Endothelial cell of umbilical vein (primary cell): Measurements from ENCODE around the gene GPS1. TPM values are rescaled to one million over a fixed set of nuclear protein-coding genes. Genes with fewer than 3 reads are reported as not detected.

Source experiments
- BruUV-seq: library from RNA; stranded (reverse); fragments of 400-500 nt; replicated peaks from 2 replicates; lab custom pipeline; 2021; lab: Mats Ljungman, UMichigan
- CTCF ChIA-PET: fragments of 300-600, 350-600 bp; sonication (Branson Sonifier 250); formaldehyde crosslinking; loops from one replicate; lab custom pipeline; 2021; ENCODE audit warnings: antibody characterized with exemption, inconsistent platforms; lab: Charles Lee
- POLR2A ChIA-PET: fragments of 300-600, 350-600 bp; sonication (Branson Sonifier 250); formaldehyde crosslinking; loops from one replicate; lab custom pipeline; 2021; ENCODE audit warnings: antibody characterized with exemption, inconsistent platforms; lab: Charles Lee
- DNase-seq: peaks from one replicate; pipeline ENCODE4 v3.0.0-alpha.2; 2011; ENCODE audit warnings: low read depth, low spot score
- FAIRE-seq: peaks from 2 replicates; lab custom pipeline; 2011; peaks lifted over from hg19 to GRCh38; lab: Jason Lieb, UNC
- H2AFZ ChIP-seq: 2 replicates; pipeline ENCODE4 v1.6.0; 2012; ENCODE audit warnings: low read depth, low read length, control low read depth, inconsistent platforms
- H3K27ac ChIP-seq: 2 replicates; pipeline ENCODE4 v1.5.1; 2011; ENCODE audit warnings: low read depth, mild to moderate bottlenecking, control low read depth, low read length, moderate library complexity; ENCODE audit not compliant: insufficient read depth
- H3K27me3 ChIP-seq, 2 experiments: 2 replicates each; pipeline versions ENCODE4 v1.6.0 to v1.6.1; 2011; ENCODE audit warnings: low read length in 2 of 2, mixed read lengths in 1 of 2; ENCODE audit not compliant: control insufficient read depth in 2 of 2, insufficient read depth in 2 of 2
- H3K36me3 ChIP-seq, 2 experiments: 2 replicates in 1 of 2; 3 replicates in 1 of 2; pipeline ENCODE4 v1.5.1; 2011; ENCODE audit warnings: low read length in 2 of 2, mild to moderate bottlenecking in 1 of 2, moderate library complexity in 1 of 2; ENCODE audit not compliant: control insufficient read depth in 2 of 2, insufficient read depth in 2 of 2; ENCODE audit errors: extremely low read depth in 1 of 2
- H3K4me1 ChIP-seq: 3 replicates; pipeline ENCODE4 v1.5.1; 2011; ENCODE audit warnings: mild to moderate bottlenecking, low read length; ENCODE audit not compliant: control insufficient read depth, insufficient read depth; ENCODE audit errors: extremely low read depth
- H3K4me2 ChIP-seq: 2 replicates; pipeline ENCODE4 v1.6.1; 2011; ENCODE audit warnings: low read length, control low read depth, mixed read lengths; ENCODE audit not compliant: insufficient read depth
- H3K4me3 ChIP-seq, 3 experiments: fragments of 200-600 bp in 1 of 3; sonication (generic), shearing (Covaris generic) in 1 of 3; replicated peaks in 1 of 3; 2 replicates each; pipeline ENCODE4 v1.5.1; 2011 to 2016; ENCODE audit warnings: control low read depth in 3 of 3, low read length in 3 of 3, mild to moderate bottlenecking in 2 of 3, inconsistent platforms in 1 of 3, low read depth in 1 of 3, moderate library complexity in 1 of 3; ENCODE audit not compliant: insufficient read depth in 1 of 3
- H3K79me2 ChIP-seq: 2 replicates; pipeline ENCODE4 v1.6.0; 2012; ENCODE audit warnings: low read length, inconsistent platforms; ENCODE audit not compliant: control insufficient read depth, insufficient read depth
- H3K9ac ChIP-seq: replicated peaks from 2 replicates; pipeline ENCODE3; 2011; ENCODE audit warnings: low read length, control low read depth; ENCODE audit not compliant: insufficient read depth; ENCODE audit errors: extremely low read depth
- H3K9me1 ChIP-seq: replicated peaks from 3 replicates; pipeline ENCODE4 v1.6.0; 2011; ENCODE audit warnings: mild to moderate bottlenecking, low read length; ENCODE audit not compliant: control insufficient read depth, insufficient read depth; ENCODE audit errors: extremely low read depth
- H3K9me3 ChIP-seq: replicated peaks from 2 replicates; pipeline ENCODE4 v1.5.1; 2012; ENCODE audit warnings: low read length, inconsistent platforms; ENCODE audit not compliant: control insufficient read depth, insufficient read depth
- H4K20me1 ChIP-seq: replicated peaks from 2 replicates; pipeline ENCODE3; 2011; ENCODE audit warnings: mild to moderate bottlenecking, low read length; ENCODE audit not compliant: control insufficient read depth, insufficient read depth; ENCODE audit errors: extremely low read depth
- CTCF ChIP-seq, 2 donors: IDR thresholded peaks; 1 replicate in 1 of 2; 2 replicates in 1 of 2; pipeline ENCODE4 v1.5.1; 2011; ENCODE audit warnings: low read length in 2 of 2, mild to moderate bottlenecking in 2 of 2, moderate library complexity in 2 of 2, control low read depth in 1 of 2, inconsistent platforms in 1 of 2, low read depth in 1 of 2; ENCODE audit not compliant: insufficient read depth in 1 of 2; ENCODE audit errors: extremely low read depth in 1 of 2
- EZH2 ChIP-seq: IDR thresholded peaks from 2 replicates; pipeline ENCODE4 v1.6.1; 2012; ENCODE audit warnings: borderline replicate concordance, low read depth, mild to moderate bottlenecking, moderate library complexity, low read length, inconsistent platforms; ENCODE audit not compliant: severe bottlenecking
- FOS ChIP-seq: IDR thresholded peaks from 2 replicates; pipeline ENCODE4 v1.6.1; 2011; ENCODE audit warnings: mild to moderate bottlenecking, low read length, moderate library complexity, borderline replicate concordance; ENCODE audit not compliant: insufficient read depth
- GATA2 ChIP-seq: IDR thresholded peaks from 2 replicates; pipeline ENCODE4 v1.7.0; 2011; ENCODE audit warnings: low read depth, mild to moderate bottlenecking, moderate library complexity, mixed read lengths, low read length; ENCODE audit not compliant: insufficient read length, insufficient read depth
- JUN ChIP-seq: IDR thresholded peaks from 2 replicates; pipeline ENCODE4 v1.6.1; 2011; ENCODE audit warnings: borderline replicate concordance, low read depth; ENCODE audit not compliant: insufficient read length, insufficient read depth
- MAX ChIP-seq: IDR thresholded peaks from 2 replicates; pipeline ENCODE4 v1.6.1; 2011; ENCODE audit not compliant: insufficient read depth, insufficient read length
- MYC ChIP-seq: IDR thresholded peaks from one replicate; pipeline ENCODE4 v1.6.1; 2011; ENCODE audit warnings: mild to moderate bottlenecking, low read depth, low read length
- POLR2A ChIP-seq: IDR thresholded peaks from 2 replicates; pipeline ENCODE4 v1.6.1; 2012; ENCODE audit warnings: low read depth, mild to moderate bottlenecking, control low read depth, low read length
- POLR2AphosphoS5 ChIP-seq: IDR thresholded peaks from 2 replicates; pipeline ENCODE4 v1.6.1; 2012; ENCODE audit warnings: low read depth, mild to moderate bottlenecking, control low read depth, low read length, moderate library complexity; ENCODE audit not compliant: insufficient read depth
- dilution Hi-C: fragments of 300-500 bp; cut with MboI; formaldehyde crosslinking; loops from one replicate; pipeline ENCODE4 v1.15.0; 2019; ENCODE audit warnings: low sequenced_read_pairs; ENCODE audit not compliant: extremely low pct_ligation_motif_present
- intact Hi-C: fragments of 100-400 bp; cut with micrococcal nuclease; formaldehyde crosslinking; loops from one replicate; pipeline ENCODE4 v1.10.0; 2022
- polyA plus RNA-seq, 4 experiments: library from polyadenylated mRNA; depleted of rRNA in 3 of 4; stranded (reverse) in 3 of 4; unstranded in 1 of 4; fragments of >200 nt; gene quantifications; 2 replicates each; pipeline versions ENCODE4 v1.2.1 to v1.2.3, GENCODE V29; 2011 to 2012; ENCODE audit warnings: missing spikeins in 1 of 4
- total RNA-seq: library from RNA; stranded (reverse); gene quantifications from 2 replicates; pipeline ENCODE4 v1.2.3, GENCODE V29; 2021

GPS1 gene
- total and polyA plus RNA-seq, 2 donors (not counting 3 experiments of a cell fraction or from before 2014, with no cell fraction given), result 116 to 178 TPM

GRCh38 chr17:82076018-82076784 lies 24.5 kb downstream of the GPS1 start:
- no peaks in the 10 kb centered on the region for H3K9me1 ChIP-seq
- dilution Hi-C loops, result no loop called here
- intact Hi-C loops, result no loop called here
- no peaks in the 10 kb centered on the region for H4K20me1 ChIP-seq
- no peak overlapping the region for H3K4me2 ChIP-seq
- DNase-seq (no peak), FAIRE-seq (no peak)
- H3K9ac ChIP-seq, result no peak overlapping the region
- no peaks in the 10 kb centered on the region for H3K79me2 ChIP-seq
- H3K9me3 ChIP-seq, result no peaks in the 10 kb centered on the region
- H3K27me3 ChIP-seq, result no peaks in the 10 kb centered on the region
- H3K36me3 ChIP-seq, result peaks cover 12 to 20% of the 10 kb centered on the region in 2 experiments
- no peak overlapping the region for H2AFZ ChIP-seq
- no peak overlapping the region for H3K4me3 ChIP-seq
- no peak for TF ChIP-seq GATA2
- TF ChIP-seq POLR2A, result no peak
- no peak for TF ChIP-seq EZH2
- TF ChIP-seq MAX, result no peak
- no peak for TF ChIP-seq JUN
- TF ChIP-seq FOS, result no peak
- no peak for TF ChIP-seq POLR2AphosphoS5
- no peak for TF ChIP-seq MYC
- no peak for TF ChIP-seq CTCF (IDR thresholded peaks at IDR 0.05; ENCODE audit: extremely low read depth in 1 of 2, insufficient read depth in 1 of 2, low read depth in 1 of 2, low read length in 2 of 2)
- BruUV-seq, result no TSS peak
- no peak overlapping the region for H3K27ac ChIP-seq
- H3K4me1 ChIP-seq, result no peaks in the 10 kb centered on the region
- ChIA-PET CTCF (interaction anchor here (0.7 to 1.7 kb wide), 2 partner anchors 46 kb away, joined by 3 to 4 read pairs; no protein-coding TSS in a partner anchor), POLR2A (no interaction called here)
